Chondrocyte (in vitro differentiated cells): ENCODE data around the gene PLCG2. TPM values are rescaled to one million over a fixed set of nuclear protein-coding genes. Genes with fewer than 3 reads are reported as not detected.

Source experiments
- DNase-seq: peaks from one replicate; pipeline ENCODE4 v3.0.0; 2021; ENCODE audit warnings: mixed read lengths, low spot score
- H3K27ac Mint-ChIP-seq: one replicate; pipeline ENCODE4 v1.8.0; 2021; ENCODE audit warnings: mild to moderate bottlenecking, moderate library complexity, mixed read lengths; ENCODE audit not compliant: unreplicated experiment
- H3K27me3 Mint-ChIP-seq: 2 replicates; pipeline ENCODE4 v1.8.0; 2021; ENCODE audit warnings: low read depth, mixed read lengths
- H3K36me3 Mint-ChIP-seq: 2 replicates; pipeline ENCODE4 v1.8.0; 2021; ENCODE audit warnings: low read depth, mixed read lengths
- H3K4me1 Mint-ChIP-seq: 2 replicates; pipeline ENCODE4 v1.8.0; 2021; ENCODE audit warnings: low read depth, mild to moderate bottlenecking, mixed read lengths
- H3K4me3 Mint-ChIP-seq: one replicate; pipeline ENCODE4 v1.8.0; 2021; ENCODE audit warnings: mild to moderate bottlenecking, moderate library complexity, mixed read lengths; ENCODE audit not compliant: unreplicated experiment
- H3K9me3 Mint-ChIP-seq: 2 replicates; pipeline ENCODE4 v1.8.0; 2021; ENCODE audit warnings: low read depth, mixed read lengths
- total RNA-seq: library from RNA; stranded (reverse); gene quantifications from 3 replicates; pipeline ENCODE4 v1.2.1, GENCODE V29; 2021
- TF ChIP-seq, protein P1 (sequence below): fragments of 200-600 bp; sonication (generic); IDR thresholded peaks from 2 replicates; pipeline ENCODE4 v1.5.0; 2021; ENCODE audit warnings: antibody characterized with exemption, mild to moderate bottlenecking, moderate library complexity

Gene PLCG2
- total RNA-seq, 1 donor from 2014 or later: 1.1 TPM

- TF ChIP-seq, protein P1, sequence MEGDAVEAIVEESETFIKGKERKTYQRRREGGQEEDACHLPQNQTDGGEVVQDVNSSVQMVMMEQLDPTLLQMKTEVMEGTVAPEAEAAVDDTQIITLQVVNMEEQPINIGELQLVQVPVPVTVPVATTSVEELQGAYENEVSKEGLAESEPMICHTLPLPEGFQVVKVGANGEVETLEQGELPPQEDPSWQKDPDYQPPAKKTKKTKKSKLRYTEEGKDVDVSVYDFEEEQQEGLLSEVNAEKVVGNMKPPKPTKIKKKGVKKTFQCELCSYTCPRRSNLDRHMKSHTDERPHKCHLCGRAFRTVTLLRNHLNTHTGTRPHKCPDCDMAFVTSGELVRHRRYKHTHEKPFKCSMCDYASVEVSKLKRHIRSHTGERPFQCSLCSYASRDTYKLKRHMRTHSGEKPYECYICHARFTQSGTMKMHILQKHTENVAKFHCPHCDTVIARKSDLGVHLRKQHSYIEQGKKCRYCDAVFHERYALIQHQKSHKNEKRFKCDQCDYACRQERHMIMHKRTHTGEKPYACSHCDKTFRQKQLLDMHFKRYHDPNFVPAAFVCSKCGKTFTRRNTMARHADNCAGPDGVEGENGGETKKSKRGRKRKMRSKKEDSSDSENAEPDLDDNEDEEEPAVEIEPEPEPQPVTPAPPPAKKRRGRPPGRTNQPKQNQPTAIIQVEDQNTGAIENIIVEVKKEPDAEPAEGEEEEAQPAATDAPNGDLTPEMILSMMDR: no peak
- DNase-seq: no peak
- peaks cover 5% of the 10 kb centered on the region for H3K27me3 Mint-ChIP-seq
- peaks cover 4% of the 10 kb centered on the region for H3K9me3 Mint-ChIP-seq
- no peaks in the 10 kb centered on the region for H3K36me3 Mint-ChIP-seq
- no peak overlapping the region for H3K27ac Mint-ChIP-seq
- no peak overlapping the region for H3K4me3 Mint-ChIP-seq
- H3K4me1 Mint-ChIP-seq: peaks cover 17% of the 10 kb centered on the region
Measured at GRCh38 chr16:81995651-81996050, 216.6 kb downstream of the PLCG2 start.

DNA sequence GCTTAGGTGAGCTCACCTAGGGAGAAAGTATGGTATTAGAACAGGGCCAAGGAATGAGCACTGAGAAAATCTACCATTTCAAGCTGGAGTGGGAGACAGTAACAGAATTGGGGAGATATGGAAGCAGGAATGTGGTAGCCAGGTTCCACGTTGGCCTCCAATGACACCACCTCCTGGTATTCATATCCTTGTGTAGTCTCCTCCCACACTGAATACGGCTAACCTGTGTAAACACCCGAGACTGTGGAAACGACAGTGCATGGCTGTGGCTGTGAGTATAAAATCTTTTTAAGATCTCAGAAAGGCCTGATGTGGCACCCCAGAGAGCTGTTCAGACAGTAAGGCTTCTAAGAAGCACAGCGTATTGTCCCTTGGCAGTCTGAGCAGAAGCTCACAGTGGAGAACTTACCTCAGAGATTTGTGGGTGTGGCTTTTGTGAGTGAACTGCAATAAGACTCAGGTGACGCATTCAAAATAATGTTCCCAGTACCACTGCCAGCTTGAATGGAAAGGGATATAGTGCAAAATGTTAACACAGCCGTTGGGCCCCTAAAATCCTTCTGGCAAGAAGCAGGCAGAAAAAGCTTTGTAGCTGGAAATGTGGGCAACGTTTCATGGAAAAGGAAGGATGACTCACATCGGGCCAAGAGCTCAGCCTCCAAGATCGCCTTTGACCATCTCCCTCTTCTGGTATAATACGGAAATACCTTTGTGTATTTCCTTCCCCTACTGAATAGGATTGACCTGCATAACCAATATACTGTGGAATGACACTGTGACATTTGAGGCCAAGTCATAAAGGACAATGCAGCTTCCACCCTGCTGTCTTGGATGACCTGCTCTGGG lies 217.8 kb downstream of the PLCG2 start:
- Mint-ChIP-seq H3K4me1 (peaks cover 17% of the 10 kb centered on the region), H3K27me3 (peaks cover 4% of the 10 kb centered on the region), H3K36me3 (no peaks in the 10 kb centered on the region), H3K27ac (no peak overlapping the region), H3K4me3 (no peak overlapping the region), H3K9me3 (peaks cover 4% of the 10 kb centered on the region)
- TF ChIP-seq, protein P1: peak; percentile 66
- no peak for DNase-seq

GRCh38 chr16:81997738-81998137 lies 218.6 kb downstream of the PLCG2 start:
- Mint-ChIP-seq H3K9me3 (peaks cover 4% of the 10 kb centered on the region), H3K4me3 (no peak overlapping the region), H3K27ac (peak overlapping the region; percentile 41), H3K27me3 (peaks cover 7% of the 10 kb centered on the region), H3K4me1 (peaks cover 17% of the 10 kb centered on the region), H3K36me3 (no peaks in the 10 kb centered on the region)
- DNase-seq: no peak
- TF ChIP-seq, protein P1: no peak

- TF ChIP-seq, protein P1: no peak
Measured at GRCh38 chr16:82002831-82003230, 223.7 kb downstream of the PLCG2 start.

GRCh38 chr16:82004601-82005000 lies 225.5 kb downstream of the PLCG2 start:
- Mint-ChIP-seq H3K4me1 (no peaks in the 10 kb centered on the region), H3K4me3 (no peak overlapping the region), H3K27me3 (peaks cover 32% of the 10 kb centered on the region), H3K36me3 (no peaks in the 10 kb centered on the region), H3K9me3 (peaks cover 13% of the 10 kb centered on the region), H3K27ac (no peak overlapping the region)
- DNase-seq: no peak
- TF ChIP-seq, protein P1: no peak

More at GRCh38 chr16:82002831-82003230, 223.7 kb downstream of the PLCG2 start:
- Mint-ChIP-seq H3K27ac (no peak overlapping the region), H3K4me3 (no peak overlapping the region), H3K9me3 (peaks cover 4% of the 10 kb centered on the region), H3K4me1 (peaks cover 3% of the 10 kb centered on the region), H3K36me3 (no peaks in the 10 kb centered on the region), H3K27me3 (peaks cover 32% of the 10 kb centered on the region)
- no peak for DNase-seq
